Measurements from ENCODE around the gene STK39.
"Not testable (repeated sequence)": the region's sequence is repeated elsewhere in the genome, so short reads cannot be mapped to it uniquely, and the experiment has no call there.

The STK39 gene

DNA sequence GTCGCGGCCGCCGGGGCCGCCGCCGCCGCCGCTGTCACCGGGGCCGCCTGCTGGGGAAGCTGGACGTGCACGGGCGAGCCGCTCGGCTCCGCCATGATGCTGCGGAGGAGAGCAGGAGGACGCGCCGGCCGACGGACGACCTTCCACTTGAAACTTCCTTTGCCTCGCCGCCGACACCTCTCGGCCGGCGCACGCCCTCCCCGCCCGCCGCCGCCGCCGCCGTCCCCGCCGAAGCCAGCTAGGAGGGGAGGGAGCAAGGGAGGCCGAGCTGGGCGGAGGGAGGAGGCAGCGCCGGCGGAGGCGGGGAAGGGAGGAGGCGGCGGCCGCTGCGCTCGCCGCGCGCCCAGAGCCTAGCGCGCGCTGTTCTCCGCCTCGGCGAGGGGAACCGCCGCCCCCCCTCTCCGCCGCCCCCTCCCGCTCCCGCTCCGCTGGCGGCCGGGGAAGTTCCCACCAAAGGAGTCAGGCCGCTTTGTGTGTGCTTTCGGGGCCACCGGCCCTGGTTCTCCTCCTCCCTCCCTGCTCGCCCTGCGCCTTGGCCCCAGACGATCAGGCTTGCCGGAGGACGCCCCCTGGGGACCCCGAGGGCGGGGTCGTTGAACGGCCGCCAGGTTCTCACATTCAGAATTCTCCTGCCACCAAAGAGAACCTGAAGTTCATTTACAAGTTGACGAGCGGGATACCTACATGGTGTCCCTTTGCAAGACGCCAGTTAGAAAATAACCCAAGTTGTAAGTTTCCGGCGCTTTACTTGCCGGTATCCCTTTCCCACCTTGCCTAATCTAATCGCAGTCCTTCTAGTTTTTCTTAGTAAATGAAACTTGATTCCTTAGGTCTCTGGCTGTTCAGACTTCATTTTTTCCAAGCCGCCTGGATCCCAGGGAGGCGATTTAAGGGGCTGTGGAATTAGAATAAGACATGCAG, at the start of gene STK39:
Gene STK39 (minus strand): TSS at position 255 of the 921 bp plus-strand sequence. CDS start 160 bp downstream, at position 95.
- peak; percentile 75 for DNase-seq

DNA sequence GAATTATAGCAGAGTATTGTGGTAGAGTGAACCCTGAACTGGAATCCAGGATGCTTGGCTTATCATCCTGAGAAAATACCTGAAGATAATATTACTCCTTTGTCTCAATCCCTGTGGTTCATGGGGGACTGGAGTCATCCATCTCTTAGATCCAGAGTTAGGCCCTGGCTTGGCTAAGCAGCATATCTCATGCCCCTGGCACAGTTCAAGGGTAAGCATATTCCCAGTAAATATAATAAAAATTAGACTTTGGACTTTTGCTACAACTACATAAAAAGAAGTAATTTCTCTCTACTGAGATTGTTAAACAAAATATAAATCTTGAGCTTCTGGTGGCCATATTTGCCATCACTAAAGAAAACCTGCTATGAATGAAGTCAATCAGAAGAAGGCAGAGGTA, 47.7 kb upstream of the STK39 start:
- DNase-seq = no peak

DNA sequence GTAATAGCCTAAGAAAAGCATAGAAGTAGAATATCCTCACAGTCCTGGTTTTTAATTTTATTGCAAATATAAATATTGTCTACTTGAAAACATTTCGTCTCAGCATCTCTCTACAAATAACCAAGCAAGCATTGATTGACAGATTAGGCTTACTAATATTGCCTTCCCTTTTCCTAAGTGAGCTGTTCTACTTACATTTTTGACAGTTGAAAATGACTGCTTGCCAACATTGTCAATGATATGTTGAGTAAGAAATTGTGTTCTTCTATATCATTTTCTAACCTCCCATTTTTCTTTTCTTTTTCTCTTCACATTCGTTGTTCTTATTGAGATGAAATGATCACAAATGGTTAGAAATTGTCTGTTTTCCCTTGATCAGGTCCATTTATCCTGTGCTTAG, 47.0 kb upstream of the STK39 start:
- DNase-seq = no peak

DNA sequence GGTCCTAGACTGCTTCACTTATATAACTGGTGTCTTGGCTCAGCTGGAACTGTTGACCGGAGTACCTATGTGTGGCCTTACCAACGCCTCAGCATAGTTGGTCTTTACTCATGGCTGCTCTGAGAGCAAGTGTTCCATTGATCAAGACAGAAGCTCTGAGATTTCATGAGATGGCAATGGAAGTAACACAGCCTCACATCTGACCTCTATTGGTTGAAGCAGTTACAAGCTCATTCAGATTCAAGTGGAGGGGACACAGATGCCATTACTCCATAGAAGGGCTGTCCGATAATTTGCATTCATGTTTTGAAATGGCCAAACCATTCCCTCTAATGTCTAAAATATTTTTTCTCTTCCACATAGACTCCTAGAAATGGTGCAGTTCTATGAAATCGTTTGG, 46.4 kb upstream of the STK39 start:
- no peak for DNase-seq

DNA sequence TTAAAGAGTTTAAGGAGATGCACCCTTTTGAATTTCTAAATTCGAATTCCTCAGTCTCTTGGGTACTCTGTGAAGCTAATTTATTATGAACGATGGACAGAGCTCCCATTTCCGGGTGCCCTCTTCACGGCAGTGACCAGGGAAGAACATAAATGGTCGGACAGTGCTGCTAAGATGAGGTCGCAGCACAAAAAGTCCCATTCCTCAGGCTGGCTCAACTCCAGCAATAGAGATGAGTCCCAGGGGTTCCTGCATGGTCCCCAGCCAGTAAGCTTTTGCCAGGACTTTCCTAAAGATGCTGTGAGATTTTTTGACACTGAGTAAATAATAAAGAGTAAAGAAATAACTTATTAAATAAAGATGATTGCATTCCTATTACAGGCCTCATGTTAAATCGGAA, 43.0 kb upstream of the STK39 start:
- no peak for DNase-seq

DNA sequence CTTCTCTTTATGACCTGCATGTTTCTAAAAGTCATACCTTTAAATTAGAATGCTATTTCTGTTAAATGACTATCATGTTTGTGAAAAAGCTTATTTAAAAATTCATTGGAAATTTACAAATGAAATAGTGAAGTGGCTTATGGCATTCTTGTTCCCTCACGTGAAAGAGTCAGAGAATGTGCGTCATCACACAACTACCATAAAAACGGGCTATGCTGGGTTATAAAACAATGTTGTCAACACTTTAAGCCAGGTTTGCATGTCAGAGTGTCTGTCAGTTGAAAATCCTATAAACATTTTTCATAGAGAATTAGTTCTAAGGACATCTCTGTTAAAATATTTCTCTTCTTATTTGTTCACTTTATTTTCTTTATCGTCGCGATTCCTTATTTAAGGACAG, 42.5 kb upstream of the STK39 start:
- no peak for DNase-seq

DNA sequence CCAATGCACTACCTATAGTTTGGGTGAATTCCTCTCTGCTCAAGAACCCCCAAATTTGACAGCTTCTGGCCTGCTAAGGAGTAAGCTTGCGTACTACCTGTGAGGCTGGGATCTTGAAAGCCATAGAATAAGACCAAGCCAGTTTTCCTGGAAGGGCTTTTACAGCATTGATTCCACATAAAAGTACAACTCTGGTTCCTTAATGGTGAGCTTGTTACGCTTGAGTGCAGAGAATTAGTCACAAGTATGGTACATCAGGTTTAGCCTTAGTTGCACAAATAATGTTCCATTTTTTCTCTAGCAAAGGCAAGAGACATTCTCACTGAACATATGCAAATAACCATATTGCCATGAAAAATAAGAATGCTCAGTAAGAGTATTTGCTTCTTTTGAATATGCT, 39.1 kb upstream of the STK39 start:
- no peak for DNase-seq

DNA sequence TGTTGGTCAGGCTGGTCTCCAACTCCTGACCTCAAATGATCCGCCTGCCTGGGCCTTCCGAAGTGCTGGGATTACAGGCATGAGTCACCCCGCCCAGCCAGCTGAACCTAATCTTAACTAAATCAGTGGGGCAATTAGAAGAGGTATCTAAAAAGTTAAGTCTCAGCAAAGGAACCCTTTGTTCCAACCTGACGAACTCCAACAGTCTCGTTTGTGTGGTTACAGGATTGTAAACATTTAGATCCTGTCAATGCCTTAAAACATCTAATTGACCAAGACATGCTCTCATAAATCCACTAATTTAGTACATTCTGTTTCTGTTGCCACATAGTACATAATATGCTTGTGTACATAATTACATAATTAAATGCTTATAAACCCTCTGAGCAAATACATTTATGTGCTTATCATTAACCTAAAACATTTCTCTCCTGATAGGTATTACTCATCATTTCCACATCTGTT, 31.1 kb upstream of the STK39 start:
- DNase-seq = no peak

DNA sequence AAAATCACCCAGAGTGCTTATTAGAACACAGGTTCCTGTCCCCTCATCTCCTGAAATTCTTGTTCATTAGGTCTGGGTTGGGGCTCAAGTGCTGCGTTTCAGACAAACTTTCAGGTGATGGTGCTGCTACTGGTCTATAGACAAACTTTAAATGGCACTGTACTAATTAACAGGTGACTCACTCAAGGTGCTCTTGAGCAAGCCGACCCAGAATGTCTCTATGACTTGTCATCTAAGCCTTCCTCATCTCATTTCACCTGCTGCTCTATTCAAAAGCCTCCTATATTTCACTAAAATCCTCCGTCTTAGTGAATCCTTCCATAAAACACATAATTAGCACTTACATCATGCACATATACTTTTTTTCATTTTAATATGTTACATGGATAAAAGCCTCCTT, 29.9 kb upstream of the STK39 start:
- no peak for DNase-seq

DNA sequence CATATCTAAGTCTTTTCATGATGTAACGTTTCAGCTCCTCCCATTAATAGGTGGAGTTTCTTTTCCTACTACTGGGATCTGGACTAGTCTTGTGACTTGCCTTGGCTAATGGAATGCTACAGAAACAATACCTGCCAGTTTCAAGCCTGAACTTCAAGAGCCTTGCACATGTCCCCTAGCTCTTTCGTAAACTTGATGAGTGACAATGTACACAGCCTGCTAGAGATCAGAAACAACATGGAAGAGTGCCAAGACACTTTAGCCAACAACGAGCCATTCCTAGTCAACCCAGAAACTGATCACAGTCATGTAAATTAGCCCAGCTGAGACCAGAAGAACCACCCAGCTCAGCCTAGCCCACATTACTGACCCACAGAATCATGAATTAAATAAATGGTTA, 24.8 kb upstream of the STK39 start:
- no peak for DNase-seq

DNA sequence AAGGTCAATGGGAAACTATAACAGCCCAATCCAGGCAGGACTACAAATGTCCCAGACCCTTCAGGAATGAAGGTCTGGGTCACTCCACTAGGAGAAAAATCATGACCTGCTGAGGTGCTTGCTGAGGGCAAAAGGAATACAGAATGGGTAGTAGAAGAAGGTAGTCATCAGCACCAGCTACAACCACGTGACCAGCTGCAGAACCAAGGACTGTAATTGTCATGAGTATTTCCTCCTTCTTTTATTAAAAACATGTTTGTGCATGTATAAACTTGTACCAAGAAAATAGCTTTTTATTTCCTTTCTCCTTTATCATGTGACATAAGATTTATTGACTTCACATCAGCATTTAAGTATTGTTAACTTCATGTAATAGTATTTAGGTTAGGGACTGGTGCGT, 15.5 kb upstream of the STK39 start:
- DNase-seq = not testable (repeated sequence)

DNA sequence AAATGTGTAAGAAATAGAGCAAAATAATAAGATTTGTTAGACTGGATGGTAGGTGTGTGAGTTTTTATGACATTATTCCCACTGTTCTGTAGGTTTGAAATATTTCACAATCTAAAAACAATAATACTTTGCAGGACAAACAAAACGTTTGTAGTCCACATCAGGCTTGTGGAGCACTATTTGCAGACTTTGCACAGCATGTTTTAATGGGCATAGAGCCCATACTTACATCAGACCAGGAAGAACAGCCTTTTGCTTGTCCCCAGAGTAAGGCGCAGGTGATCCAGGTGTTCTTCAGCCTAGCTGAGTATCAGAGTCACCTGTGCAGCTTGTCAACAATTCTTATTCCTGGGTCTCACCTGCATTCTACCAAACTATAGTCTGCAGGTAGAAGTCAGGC, 9.1 kb upstream of the STK39 start:
- no peak for DNase-seq

DNA sequence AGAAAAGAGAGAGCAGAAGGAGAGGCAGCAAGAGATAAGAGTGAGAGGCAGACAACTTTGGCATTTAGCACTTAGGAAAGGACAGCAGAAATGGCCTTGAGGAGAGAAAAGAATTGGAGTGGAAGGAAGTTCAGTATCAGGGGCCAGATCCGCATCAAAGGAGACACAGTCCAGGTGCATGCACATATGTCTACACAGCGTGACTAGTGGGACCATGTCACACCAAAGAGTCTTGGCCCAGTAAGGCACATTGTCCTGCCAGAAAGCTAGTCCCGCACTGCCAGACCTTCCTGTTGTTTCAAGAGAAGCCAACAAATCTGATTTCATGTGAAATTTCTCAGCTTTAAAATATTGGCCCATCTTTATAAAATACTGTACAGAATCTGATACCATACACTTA, 8.5 kb upstream of the STK39 start:
- DNase-seq = no peak

DNA sequence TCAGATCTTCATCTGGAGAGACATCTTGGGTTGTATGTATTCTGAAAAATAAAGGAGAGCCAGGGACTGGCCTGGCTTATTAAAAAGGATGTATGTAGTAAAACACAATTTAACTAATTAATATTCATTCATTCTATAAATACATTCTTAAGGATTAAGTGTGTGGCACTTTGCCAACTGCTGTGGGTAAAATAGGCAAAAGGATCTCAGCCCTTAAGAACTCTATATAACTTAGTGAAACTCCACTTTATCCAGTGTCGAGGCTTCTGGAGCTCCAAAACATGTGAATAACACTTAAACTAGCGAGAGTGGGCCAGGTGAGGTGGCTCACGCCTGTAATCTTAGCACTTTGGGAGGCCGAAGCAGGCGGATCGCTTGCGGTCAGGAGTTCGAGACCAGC, 7.7 kb upstream of the STK39 start:
- DNase-seq = no peak

DNA sequence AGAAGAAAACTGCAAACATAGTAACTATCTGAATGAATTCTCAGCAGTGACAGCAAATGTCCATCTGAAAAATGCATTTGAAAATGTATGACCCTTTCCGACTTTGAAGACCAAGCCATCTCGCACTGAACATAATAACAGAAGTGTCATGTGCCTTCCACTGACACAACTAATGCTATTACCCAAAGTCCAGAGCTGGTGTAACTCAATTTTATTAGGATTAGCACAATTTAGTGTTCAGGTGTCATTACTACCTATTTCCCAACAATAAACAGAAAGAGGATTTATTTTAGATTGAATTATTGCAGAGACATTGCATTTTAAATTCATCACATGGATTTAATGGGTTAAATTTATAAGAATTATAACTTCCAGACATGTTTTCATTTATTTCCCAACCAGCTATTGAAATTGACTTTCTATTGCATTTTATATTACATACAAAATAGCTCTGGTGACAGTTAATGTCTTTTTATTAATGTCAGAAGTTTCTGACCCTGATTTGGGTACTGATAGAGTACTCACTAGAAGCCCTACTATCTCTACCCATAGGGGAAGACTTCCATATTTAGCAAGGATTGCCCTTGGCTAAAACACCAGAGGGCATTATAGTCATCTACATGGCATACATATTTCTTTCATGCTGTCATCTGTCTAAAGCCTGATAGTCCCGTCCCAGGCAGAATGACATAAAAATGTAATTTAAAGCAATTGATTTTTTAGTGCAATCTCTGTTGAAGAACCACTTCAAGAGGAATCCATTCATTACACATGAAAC, 7.0 kb upstream of the STK39 start:
- DNase-seq = no peak

DNA sequence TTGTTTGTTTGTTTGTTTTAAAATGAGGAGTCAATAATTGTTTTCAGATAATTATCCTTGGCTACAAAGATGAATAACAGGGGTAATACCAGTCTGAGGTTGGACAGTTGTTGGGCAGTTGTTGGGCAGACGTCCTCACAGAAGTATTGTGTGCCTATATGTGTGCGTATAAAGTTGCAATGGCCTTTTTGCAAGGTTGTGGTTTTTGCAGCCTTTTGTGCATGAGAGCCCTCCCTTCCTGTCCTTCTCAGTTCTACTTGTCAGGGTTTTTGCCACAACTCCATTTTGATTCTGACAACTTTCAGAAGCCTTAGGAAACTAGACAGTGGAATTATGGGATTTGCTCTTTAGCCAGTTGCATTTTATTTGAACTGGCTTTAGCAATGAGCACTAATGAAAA, 6.0 kb upstream of the STK39 start:
- no peak for DNase-seq

DNA sequence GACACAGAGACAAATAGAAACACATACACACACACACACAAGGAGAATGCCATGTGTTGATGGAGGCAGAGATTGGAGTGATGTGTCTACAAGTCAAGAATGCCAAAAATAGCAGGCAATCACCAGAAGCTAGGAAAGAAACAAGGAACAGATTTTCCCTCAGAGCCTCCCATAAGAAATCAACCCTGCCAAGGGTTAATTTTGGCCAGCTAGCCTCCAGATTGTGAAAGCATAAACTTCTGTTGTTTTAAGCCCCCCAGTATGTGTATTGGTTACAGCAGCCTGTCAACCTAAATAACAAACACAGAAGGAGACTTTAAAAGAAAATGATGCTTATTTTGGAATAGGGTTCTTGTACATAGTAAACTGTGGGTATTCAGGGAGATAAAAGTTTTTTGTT, 5.6 kb upstream of the STK39 start:
- no peak for DNase-seq

DNA sequence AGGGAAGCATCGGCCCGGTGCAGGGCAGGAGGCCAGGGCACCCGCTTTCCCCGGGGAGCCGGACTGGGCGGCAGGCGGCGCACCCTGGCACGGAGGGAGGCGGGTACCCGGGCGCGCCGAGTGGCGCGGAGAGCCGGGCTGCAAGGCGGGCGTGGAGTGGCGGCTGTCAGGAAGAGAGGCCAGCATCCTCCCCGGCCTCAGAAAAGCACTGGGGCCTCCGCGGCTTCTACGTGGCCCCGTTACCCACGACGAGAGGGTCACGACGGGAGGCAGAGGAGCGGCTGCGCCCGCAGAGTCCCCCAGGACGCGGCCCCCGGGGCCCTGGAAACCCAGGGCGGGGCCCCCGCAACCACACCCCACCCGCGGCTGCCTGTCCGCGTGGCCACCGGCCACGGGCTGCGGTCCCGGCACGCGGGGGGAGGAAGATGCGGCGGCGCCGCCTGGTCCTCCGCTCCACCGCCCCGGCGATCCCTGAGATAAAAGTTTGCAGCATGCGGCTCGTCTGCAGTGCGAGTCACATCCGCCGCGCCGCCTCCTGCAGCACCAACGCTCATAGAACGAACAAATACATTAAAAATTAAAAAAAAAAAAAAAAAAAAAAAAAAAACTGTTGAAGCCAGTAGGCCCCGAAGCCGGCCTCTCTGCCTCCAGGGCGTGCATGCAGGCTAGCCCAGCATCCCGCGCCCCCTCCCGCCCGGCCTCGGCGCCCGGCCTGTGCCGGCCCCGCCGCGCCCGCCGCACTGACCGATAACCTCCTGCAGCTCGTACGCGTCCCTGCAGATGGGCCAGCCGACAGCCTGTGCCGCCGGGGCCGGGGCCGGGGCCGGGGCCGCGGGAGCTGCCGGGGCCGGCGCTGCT, 683 bp downstream of the STK39 start:
- peak; percentile 83 for DNase-seq

DNA sequence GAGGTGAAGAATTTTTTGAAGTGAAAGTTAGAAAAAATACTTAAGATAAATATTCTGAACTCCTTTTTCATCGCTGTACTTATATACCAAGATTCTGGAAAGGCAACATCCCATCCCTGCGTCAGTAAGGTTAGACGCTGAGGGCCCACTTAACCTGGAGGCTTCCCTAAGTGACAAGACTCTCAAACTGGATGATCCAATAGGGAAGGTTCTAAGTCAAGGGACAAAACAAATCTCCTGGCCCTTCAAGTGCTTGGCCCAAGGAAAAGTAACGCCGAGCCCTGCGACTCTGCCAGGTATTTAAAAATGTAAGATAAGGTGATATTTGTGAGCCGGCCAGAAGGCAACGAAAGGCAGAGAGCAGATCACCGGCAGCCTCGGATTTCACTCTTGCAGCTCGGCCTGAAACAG, 1.3 kb downstream of the STK39 start:
- no peak for DNase-seq

DNA sequence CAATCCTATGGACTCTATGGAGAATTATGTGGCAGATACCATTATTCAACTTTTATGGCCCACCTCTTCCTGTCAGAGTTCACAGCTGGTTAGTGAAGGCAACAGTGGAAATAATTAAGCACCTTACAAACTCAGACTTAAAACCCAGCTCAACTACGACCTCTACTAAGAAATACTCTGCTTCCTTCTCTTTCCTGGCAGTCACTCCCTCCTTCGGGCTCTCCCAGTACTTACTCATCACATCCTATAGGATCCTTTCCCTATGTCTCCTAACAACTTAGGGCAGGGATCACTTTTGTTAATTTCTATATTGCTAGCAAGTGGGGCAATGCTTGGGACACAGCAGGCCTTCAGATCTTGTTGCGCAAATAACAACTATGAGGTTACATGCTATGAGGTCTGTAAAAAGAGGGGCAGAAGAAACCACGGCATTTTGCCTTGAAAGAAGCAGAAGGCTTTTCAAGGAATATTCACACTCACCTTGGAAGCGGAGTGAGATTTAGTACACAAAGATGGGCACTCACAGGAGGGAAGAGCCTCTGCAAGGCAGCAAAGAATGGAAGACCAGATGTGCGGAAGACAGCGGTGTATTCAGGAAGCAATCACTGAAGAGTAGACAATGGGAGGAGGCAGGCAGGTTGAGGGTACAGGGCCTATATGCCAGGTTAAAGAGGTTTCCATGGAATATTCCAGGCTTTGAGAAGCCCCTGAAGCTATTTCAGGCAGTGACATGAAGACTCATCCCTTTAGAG, 2.1 kb downstream of the STK39 start:
- DNase-seq = no peak

DNA sequence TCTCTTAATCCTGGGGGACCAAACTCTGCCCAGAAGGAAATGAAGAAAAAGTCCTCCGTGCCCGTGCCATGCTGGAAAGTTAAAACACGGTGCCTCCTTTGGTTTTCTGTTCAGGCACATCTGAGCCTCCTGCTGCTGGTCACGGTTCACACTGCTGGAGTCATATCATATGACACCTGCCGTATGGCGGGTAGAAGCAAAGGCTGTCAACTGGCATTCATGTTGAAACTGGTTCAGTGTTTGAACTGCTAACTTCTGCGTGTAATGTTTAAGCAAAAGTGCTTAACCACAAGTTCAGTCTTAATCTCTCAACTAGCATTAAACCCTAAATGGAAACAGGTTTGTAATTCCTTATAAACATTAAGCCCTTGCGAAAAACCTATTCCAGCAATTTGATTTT, 3.1 kb downstream of the STK39 start:
- DNase-seq = peak; percentile 19

DNA sequence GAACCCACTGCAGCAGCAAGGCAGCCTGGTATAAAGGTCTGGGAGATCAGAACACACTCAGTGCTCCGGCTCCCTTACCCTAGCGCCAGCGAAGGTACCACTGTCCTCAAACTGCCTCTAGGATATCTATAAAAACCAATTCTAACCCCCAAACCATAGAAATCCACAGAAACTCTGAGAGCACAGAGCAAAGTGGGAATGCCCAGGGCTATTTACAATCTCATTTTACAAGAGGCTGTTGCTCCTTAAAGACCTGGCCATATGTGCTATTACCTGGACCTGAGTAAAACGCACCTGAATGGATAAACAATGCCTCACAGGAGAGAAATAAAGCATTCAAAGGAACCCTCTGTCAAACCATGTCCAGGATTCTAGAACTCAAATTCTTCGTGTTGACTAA, 4.3 kb downstream of the STK39 start:
- DNase-seq = no peak
